Stomach (tissue), 4 donors: ENCODE measurements around the gene MAGEA4.

Experiments used
- POLR2A ChIP-seq, 4 donors: fragments of 450-650 bp; IDR thresholded peaks; one replicate each; pipeline ENCODE4 v1.6.1; 2016; ENCODE audit warnings: antibody characterized with exemption in 4 of 4, control low read depth in 2 of 4, mild to moderate bottlenecking in 1 of 4, moderate library complexity in 1 of 4
- POLR2AphosphoS5 ChIP-seq, 3 donors: sonication (generic); formaldehyde crosslinking; IDR thresholded peaks; one replicate each; pipeline ENCODE4 v1.6.1; 2016; ENCODE audit warnings: antibody characterized with exemption in 3 of 3
- TF ChIP-seq, protein P1 (sequence below), 7 experiments: fragments of 450-650 bp in 4 of 7; fragments of 200-600 bp in 3 of 7; sonication (generic) in 3 of 7; IDR thresholded peaks; one replicate each; pipeline ENCODE4 v1.5.1; 2016 to 2019; ENCODE audit warnings: antibody characterized with exemption in 7 of 7, control low read depth in 2 of 7, mild to moderate bottlenecking in 1 of 7

- TF ChIP-seq, protein P1, sequence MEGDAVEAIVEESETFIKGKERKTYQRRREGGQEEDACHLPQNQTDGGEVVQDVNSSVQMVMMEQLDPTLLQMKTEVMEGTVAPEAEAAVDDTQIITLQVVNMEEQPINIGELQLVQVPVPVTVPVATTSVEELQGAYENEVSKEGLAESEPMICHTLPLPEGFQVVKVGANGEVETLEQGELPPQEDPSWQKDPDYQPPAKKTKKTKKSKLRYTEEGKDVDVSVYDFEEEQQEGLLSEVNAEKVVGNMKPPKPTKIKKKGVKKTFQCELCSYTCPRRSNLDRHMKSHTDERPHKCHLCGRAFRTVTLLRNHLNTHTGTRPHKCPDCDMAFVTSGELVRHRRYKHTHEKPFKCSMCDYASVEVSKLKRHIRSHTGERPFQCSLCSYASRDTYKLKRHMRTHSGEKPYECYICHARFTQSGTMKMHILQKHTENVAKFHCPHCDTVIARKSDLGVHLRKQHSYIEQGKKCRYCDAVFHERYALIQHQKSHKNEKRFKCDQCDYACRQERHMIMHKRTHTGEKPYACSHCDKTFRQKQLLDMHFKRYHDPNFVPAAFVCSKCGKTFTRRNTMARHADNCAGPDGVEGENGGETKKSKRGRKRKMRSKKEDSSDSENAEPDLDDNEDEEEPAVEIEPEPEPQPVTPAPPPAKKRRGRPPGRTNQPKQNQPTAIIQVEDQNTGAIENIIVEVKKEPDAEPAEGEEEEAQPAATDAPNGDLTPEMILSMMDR (IDR thresholded peaks at IDR 0.05), result no peak
- TF ChIP-seq POLR2A (IDR thresholded peaks at IDR 0.05), result no peak
- TF ChIP-seq POLR2AphosphoS5 (IDR thresholded peaks at IDR 0.05), result no peak
These were observed 10.9 kb upstream of the MAGEA4 start for GRCh38 chrX:151901826-151902225.
